K562 (cell line): Measurements from ENCODE around the gene TSPAN11. TPM values are rescaled to one million over a fixed set of nuclear protein-coding genes. Genes with fewer than 3 reads are reported as not detected.

Source experiments
- ATAC-seq: fragments of 200-7000 bp; cut with Tn5 transposase; 3 replicates; pipeline ENCODE4 v1.9.1; 2020; ENCODE audit warnings: moderate library complexity
- BruUV-seq: library from RNA; stranded (reverse); fragments of 400-500 nt; replicated peaks from 2 replicates; lab custom pipeline; 2021; lab: Mats Ljungman, UMichigan
- CTCF ChIA-PET: fragments of 300-600 bp; formaldehyde crosslinking; extraction: SDS; loops from one replicate; lab custom pipeline; 2021; ENCODE audit warnings: low intra/inter-chr PET ratio; lab: Yijun Ruan, JAX
- POLR2A ChIA-PET: fragments of 300-600, 350-650 bp; sonication (Branson Sonifier 250); formaldehyde crosslinking; extraction: SDS; loops from one replicate; lab custom pipeline; 2021; ENCODE audit warnings: antibody characterized with exemption, inconsistent platforms; lab: Yijun Ruan, JAX
- DNase-seq, 4 experiments: peaks; one replicate each; pipeline versions ENCODE4 v3.0.0 to v3.0.0-alpha.2; 2011 to 2018; ENCODE audit warnings: low spot score in 3 of 4, mixed read lengths in 3 of 4; ENCODE audit errors: extremely low read depth in 1 of 4
- FAIRE-seq: peaks from 2 replicates; lab custom pipeline; 2011; peaks lifted over from hg19 to GRCh38; lab: Jason Lieb, UNC
- H2AFZ ChIP-seq: 2 replicates; pipeline ENCODE4 v1.6.0; 2011; ENCODE audit warnings: low read depth, low read length, control low read depth, inconsistent platforms
- H3K27ac ChIP-seq: fragments of 200-600 bp; 3 replicates; pipeline ENCODE4 v1.8.0; 2011; ENCODE audit warnings: low read depth, mild to moderate bottlenecking, control low read depth, inconsistent platforms, low read length, moderate library complexity, mixed read lengths; ENCODE audit errors: extremely low read depth
- H3K27me3 ChIP-seq, 2 experiments: fragments of 300-600 bp in 1 of 2; 2 replicates in 1 of 2; 3 replicates in 1 of 2; pipeline versions ENCODE4 v1.6.0 to v1.8.0; 2011; ENCODE audit warnings: inconsistent platforms in 2 of 2, low read length in 2 of 2, mild to moderate bottlenecking in 1 of 2, mixed read lengths in 1 of 2, moderate library complexity in 1 of 2; ENCODE audit not compliant: control insufficient read depth in 2 of 2, insufficient read depth in 2 of 2
- H3K36me3 ChIP-seq: fragments of 300-600 bp; 3 replicates; pipeline ENCODE4 v1.8.0; 2011; ENCODE audit warnings: mild to moderate bottlenecking, low read length, inconsistent platforms; ENCODE audit not compliant: control insufficient read depth, insufficient read depth
- H3K4me1 ChIP-seq, 2 experiments: fragments of 200-600 bp in 1 of 2; replicated peaks in 1 of 2; 2 replicates in 1 of 2; 3 replicates in 1 of 2; pipeline versions ENCODE4 v1.5.1 to v1.8.0; 2011; ENCODE audit warnings: inconsistent platforms in 2 of 2, low read length in 2 of 2, mild to moderate bottlenecking in 1 of 2, mixed read lengths in 1 of 2, moderate library complexity in 1 of 2; ENCODE audit not compliant: control insufficient read depth in 2 of 2, insufficient read depth in 2 of 2
- H3K4me2 ChIP-seq: 2 replicates; pipeline ENCODE4 v1.6.1; 2011; ENCODE audit warnings: low read length, control low read depth, inconsistent platforms, mixed read lengths; ENCODE audit not compliant: insufficient read depth
- H3K4me3 ChIP-seq: fragments of 200-600 bp; sonication (generic), shearing (Covaris generic); 2 replicates; pipeline ENCODE4 v1.5.1; 2016; ENCODE audit warnings: control low read depth, inconsistent platforms
- H3K79me2 ChIP-seq: fragments of 200-600 bp; 3 replicates; pipeline ENCODE4 v1.8.0; 2011; ENCODE audit warnings: low read length, inconsistent platforms; ENCODE audit not compliant: control insufficient read depth, insufficient read depth
- H3K9ac ChIP-seq, 2 experiments: 2 replicates each; pipeline versions ENCODE4 v1.6.0 to v1.6.1; 2011; ENCODE audit warnings: low read depth in 2 of 2, low read length in 2 of 2, control low read depth in 1 of 2, inconsistent platforms in 1 of 2, mild to moderate bottlenecking in 1 of 2, mixed read lengths in 1 of 2; ENCODE audit not compliant: insufficient read depth in 1 of 2
- H3K9me1 ChIP-seq: one replicate; pipeline ENCODE4 v1.6.0; 2011; ENCODE audit warnings: inconsistent platforms, mild to moderate bottlenecking, low read length, moderate library complexity; ENCODE audit not compliant: control insufficient read depth, insufficient read depth
- H3K9me3 ChIP-seq: replicated peaks from 2 replicates; pipeline ENCODE4 v1.5.1; 2011; ENCODE audit warnings: low read depth, low read length, inconsistent platforms; ENCODE audit not compliant: control insufficient read depth, insufficient read depth
- H4K20me1 ChIP-seq: replicated peaks from 2 replicates; pipeline ENCODE4 v1.6.1; 2011; ENCODE audit warnings: low read length, inconsistent platforms, mixed read lengths; ENCODE audit not compliant: control insufficient read depth, insufficient read depth
- ELK1 ChIP-seq: sonication (generic); formaldehyde crosslinking; IDR thresholded peaks from 2 replicates; pipeline ENCODE4 v1.8.1; 2022; ENCODE audit warnings: missing genetic modification reagents
- FOXA3 ChIP-seq, 2 experiments: fragments of 450-650 bp in 1 of 2; sonication (generic) in 1 of 2; formaldehyde crosslinking; IDR thresholded peaks in 1 of 2; conservative IDR thresholded peaks in 1 of 2; 2 replicates each; pipeline versions ENCODE4 v1.4.0 to v1.8.0; 2020 to 2022; ENCODE audit warnings: mild to moderate bottlenecking in 2 of 2, missing genetic modification reagents in 1 of 2
- ILK ChIP-seq: fragments of 450-650 bp; IDR thresholded peaks from 2 replicates; pipeline ENCODE4 v1.6.1; 2016; ENCODE audit warnings: missing genetic modification characterization, low read depth, mild to moderate bottlenecking, missing compliant biosample characterization, moderate library complexity, borderline replicate concordance
- MEIS2 ChIP-seq: fragments of 450-650 bp; IDR thresholded peaks from 2 replicates; pipeline ENCODE4 v1.6.1; 2014; ENCODE audit warnings: mild to moderate bottlenecking; ENCODE audit not compliant: partially characterized antibody
- PHB ChIP-seq: fragments of 250-450 bp; sonication (Bioruptor Pico); IDR thresholded peaks from 2 replicates; pipeline ENCODE4 v1.5.0; 2021
- PPARD ChIP-seq: fragments of 250-450 bp; sonication (Bioruptor Pico); IDR thresholded peaks from 2 replicates; pipeline ENCODE4 v1.8.0; 2022; ENCODE audit warnings: inconsistent platforms, mild to moderate bottlenecking, moderate library complexity
- REST ChIP-seq, 2 experiments: fragments of 450-650 bp; formaldehyde crosslinking in 1 of 2; IDR thresholded peaks; 2 replicates each; pipeline versions ENCODE4 v1.4.0 to v1.6.1; 2014 to 2020; ENCODE audit warnings: mild to moderate bottlenecking in 2 of 2, borderline replicate concordance in 1 of 2, low read depth in 1 of 2
- TBL1XR1 ChIP-seq, 2 experiments: IDR thresholded peaks; 2 replicates each; pipeline ENCODE4 v1.6.1; 2012; ENCODE audit warnings: improper control_type of control experiment in 2 of 2, low read length in 2 of 2, mild to moderate bottlenecking in 1 of 2
- ZFPM2 ChIP-seq: fragments of 250-450 bp; sonication (Bioruptor Pico); IDR thresholded peaks from 2 replicates; pipeline ENCODE4 v1.5.1; 2022; ENCODE audit warnings: mild to moderate bottlenecking
- ZNF174 ChIP-seq: fragments of 250-450 bp; sonication (Bioruptor Pico); IDR thresholded peaks from 2 replicates; pipeline ENCODE4 v1.4.0; 2020; ENCODE audit warnings: mild to moderate bottlenecking
- WGBS: fragments of 100-300 bp; shearing (Covaris generic); methylation state at CpG from one replicate; pipeline ENCODE4 v1.1.6; 2016; ENCODE audit warnings: low coverage, mixed read lengths; ENCODE audit not compliant: insufficient coverage; ENCODE audit errors: missing lambda C conversion rate; 5-methylcytosine and 5-hydroxymethylcytosine counted together
- in situ Hi-C: fragments of 300-500 bp; cut with MboI; formaldehyde crosslinking; loops from 4 replicates; pipeline ENCODE4 v1.15.0; 2018; ENCODE audit warnings: inconsistent platforms, mixed read lengths
- intact Hi-C: fragments of 100-400 bp; cut with micrococcal nuclease; formaldehyde crosslinking; loops from 2 replicates; pipeline ENCODE4 v1.14.2; 2022
- polyA plus RNA-seq, 8 experiments: library from polyadenylated mRNA; depleted of rRNA in 4 of 8; stranded (reverse) in 5 of 8; unstranded in 3 of 8; fragments of >200 nt; fragmentation: Nextera tagmentation in 2 of 8; fragmentation: Illumina TruSeq in 1 of 8; extraction: Ambion mirVana in 2 of 8; extraction: Trizol in 1 of 8; gene quantifications; 2 replicates each; pipeline versions ENCODE4 v1.2.1 to v1.2.3, GENCODE V29; 2011 to 2014; ENCODE audit warnings: inconsistent platforms in 1 of 8, missing spikeins in 1 of 8
- total RNA-seq, 7 experiments: library from RNA; depleted of rRNA in 6 of 7; stranded (reverse); fragments of >200 nt in 6 of 7; fragmentation: Illumina TruSeq in 2 of 7; extraction: Trizol in 2 of 7; gene quantifications; 2 replicates each; pipeline versions ENCODE4 v1.2.1 to v1.2.3, GENCODE V29; 2011 to 2021; ENCODE audit warnings: low replicate concordance in 1 of 7

Gene TSPAN11
- total and polyA plus RNA-seq, 9 of the 15 experiments (the other 6 are each of a cell fraction or from before 2014, with no cell fraction given) = not detected

GRCh38 chr12:30913323-30913722 lies 13.2 kb upstream of the TSPAN11 start (continued):
- TF ChIP-seq ZFPM2 = no peak
- TF ChIP-seq MEIS2 = no peak
- TF ChIP-seq PPARD (CRISPR knock-in tag) = no peak
- TF ChIP-seq ILK = no peak

- Histone ChIP-seq H3K4me2 (no peak overlapping the region), H3K9me3 (no peaks in the 10 kb centered on the region), H2AFZ (no peak overlapping the region), H3K27me3 (peaks cover 0 to 5% of the 10 kb centered on the region in 2 experiments; a peak in 2 of 5 replicates), H3K4me1 (no peaks in the 10 kb centered on the region), H3K4me3 (no peak overlapping the region), H4K20me1 (no peaks in the 10 kb centered on the region), H3K79me2 (no peaks in the 10 kb centered on the region), H3K9me1 (no peaks in the 10 kb centered on the region), H3K9ac (no peak overlapping the region), H3K36me3 (no peaks in the 10 kb centered on the region), H3K27ac (no peak overlapping the region)
- ATAC-seq (no peak), DNase-seq (no peak), FAIRE-seq (no peak)
- 3% methylated on average over 9 of the region's 9 CpGs for WGBS
- ChIA-PET POLR2A (no interaction called here), CTCF (no interaction called here)
- intact Hi-C loops = no loop called here
- no TSS peak for BruUV-seq
- in situ Hi-C loops = no loop called here
- TF ChIP-seq ELK1 (no peak), FOXA3 (CRISPR knock-in tag; conservative IDR thresholded peaks at IDR 0.05 in 1 of 2, IDR thresholded peaks at IDR 0.05 in 1 of 2) (no peak), ZNF174 (CRISPR knock-in tag) (no peak), TBL1XR1 (IDR thresholded peaks at IDR 0.05; ENCODE audit: low read length in 2 of 2) (no peak), REST (IDR thresholded peaks at IDR 0.05; ENCODE audit: borderline replicate concordance) (no peak), REST (CRISPR knock-in tag; IDR thresholded peaks at IDR 0.05; ENCODE audit: low read depth) (no peak), PHB (CRISPR knock-in tag) (no peak)
Measured at GRCh38 chr12:30914986-30915591, 11.5 kb upstream of the TSPAN11 start.
